Measurements from ENCODE around the gene DYNC1LI1. TPM values are rescaled to one million over a fixed set of nuclear protein-coding genes. Genes with fewer than 3 reads are reported as not detected.

Gene DYNC1LI1
- total RNA-seq, 1 experiment from 2014 or later, result 30.1 TPM

- Histone ChIP-seq H4K20me1 (ENCODE audit: insufficient read depth) (no peaks in the 10 kb centered on the region), H3K27ac (no peak overlapping the region), H3K9me2 (ENCODE audit: insufficient read depth) (no peaks in the 10 kb centered on the region), H3F3A (ENCODE audit: insufficient read depth, low read depth) (no peaks in the 10 kb centered on the region), H2AFZ (no peak overlapping the region), H3K9me3 (ENCODE audit: insufficient read depth, low read depth) (no peaks in the 10 kb centered on the region), H3K4me3 (no peak overlapping the region), H3K4me1 (replicated peaks; ENCODE audit: insufficient read depth) (no peaks in the 10 kb centered on the region), H3K36me3 (ENCODE audit: low read depth) (no peaks in the 10 kb centered on the region), H3K27me3 (ENCODE audit: insufficient read depth, low read depth) (no peaks in the 10 kb centered on the region), H3K4me2 (no peak overlapping the region), H3K79me2 (ENCODE audit: low read depth) (no peaks in the 10 kb centered on the region)
- ChIA-PET POLR2A (ENCODE audit: unreplicated experiment) (no interaction called here), CTCF (interaction anchor here (0.6 to 0.7 kb wide), 3 partner anchors 39 to 845 kb away, joined by 3 to 8 read pairs (median 4); no protein-coding TSS in a partner anchor)
- DNase-seq, result no peak
- no TSS peak for BruUV-seq (replicated peaks)
- intact Hi-C loops (cut with micrococcal nuclease; ENCODE audit: unreplicated experiment), result loop anchor here (2.0 kb wide), 1 partner anchor 424 kb away; no protein-coding TSS in a partner anchor
- TF ChIP-seq CTCF (conservative IDR thresholded peaks at IDR 0.05), result no peak
- no peak for TF ChIP-seq EZH2 (IDR thresholded peaks at IDR 0.05; ENCODE audit: low read depth)
Observed at GRCh38 chr3:32511005-32511404, 59.7 kb downstream of the DYNC1LI1 start.

- H4K20me1 ChIP-seq (ENCODE audit: insufficient read depth), result no peaks in the 10 kb centered on the region
- no peaks in the 10 kb centered on the region for H3K27me3 ChIP-seq (ENCODE audit: insufficient read depth, low read depth)
- peak in 1 of 2 experiments; percentile 51 for DNase-seq
- H2AFZ ChIP-seq, result no peak overlapping the region
- H3K79me2 ChIP-seq (ENCODE audit: low read depth), result no peaks in the 10 kb centered on the region
- TF ChIP-seq CTCF (conservative IDR thresholded peaks at IDR 0.05) (peak; percentile 73), EZH2 (IDR thresholded peaks at IDR 0.05; ENCODE audit: low read depth) (no peak)
- no TSS peak for BruUV-seq (replicated peaks)
- CTCF ChIA-PET, result interaction anchor here (0.5 to 1.2 kb wide), 6 partner anchors 18 to 518 kb away, joined by 3 to 5 read pairs (median 3); no protein-coding TSS in a partner anchor
- no peaks in the 10 kb centered on the region for H3K4me1 ChIP-seq (replicated peaks; ENCODE audit: insufficient read depth)
- no peaks in the 10 kb centered on the region for H3F3A ChIP-seq (ENCODE audit: insufficient read depth, low read depth)
- H3K4me2 ChIP-seq, result no peak overlapping the region
- H3K4me3 ChIP-seq, result no peak overlapping the region
- H3K9me3 ChIP-seq (ENCODE audit: insufficient read depth, low read depth), result no peaks in the 10 kb centered on the region
- POLR2A ChIA-PET (ENCODE audit: unreplicated experiment), result no interaction called here
- intact Hi-C loops (cut with micrococcal nuclease; ENCODE audit: unreplicated experiment), result loop anchor here (1.0 to 2.0 kb wide), 2 partner anchors 154 to 425 kb away; no protein-coding TSS in a partner anchor
- H3K9me2 ChIP-seq (ENCODE audit: insufficient read depth), result no peaks in the 10 kb centered on the region
- no peaks in the 10 kb centered on the region for H3K36me3 ChIP-seq (ENCODE audit: low read depth)
- H3K27ac ChIP-seq, result no peak overlapping the region
Observed at GRCh38 chr3:32510075-32510724, 60.5 kb downstream of the DYNC1LI1 start.

- Histone ChIP-seq H2AFZ (no peak overlapping the region), H3K27me3 (ENCODE audit: insufficient read depth, low read depth) (no peaks in the 10 kb centered on the region), H3F3A (ENCODE audit: insufficient read depth, low read depth) (no peaks in the 10 kb centered on the region), H3K4me2 (no peak overlapping the region), H4K20me1 (ENCODE audit: insufficient read depth) (no peaks in the 10 kb centered on the region), H3K9me2 (ENCODE audit: insufficient read depth) (no peaks in the 10 kb centered on the region), H3K27ac (no peak overlapping the region), H3K79me2 (ENCODE audit: low read depth) (no peaks in the 10 kb centered on the region), H3K36me3 (ENCODE audit: low read depth) (no peaks in the 10 kb centered on the region), H3K4me3 (no peak overlapping the region), H3K4me1 (replicated peaks; ENCODE audit: insufficient read depth) (no peaks in the 10 kb centered on the region), H3K9me3 (ENCODE audit: insufficient read depth, low read depth) (no peaks in the 10 kb centered on the region)
- ChIA-PET POLR2A (ENCODE audit: unreplicated experiment) (no interaction called here), CTCF (no interaction called here)
- TF ChIP-seq EZH2 (IDR thresholded peaks at IDR 0.05; ENCODE audit: low read depth), result no peak
- TF ChIP-seq CTCF (conservative IDR thresholded peaks at IDR 0.05), result no peak
- DNase-seq, result no peak
- no TSS peak for BruUV-seq (replicated peaks)
- intact Hi-C loops (cut with micrococcal nuclease; ENCODE audit: unreplicated experiment), result no loop called here
Observed at GRCh38 chr3:32508711-32509110, 61.9 kb downstream of the DYNC1LI1 start.
